A673 (cell line): ENCODE results near the gene SLC22A3. TPM values are rescaled to one million over a fixed set of nuclear protein-coding genes. Genes with fewer than 3 reads are reported as not detected.

Experiments
- BruUV-seq: library from RNA; stranded (reverse); fragments of 400-500 nt; replicated peaks from 2 replicates; lab custom pipeline; 2021; lab: Mats Ljungman, UMichigan
- CTCF ChIA-PET: fragments of 300-600 bp; sonication (Branson Sonifier 250); formaldehyde crosslinking; loops from one replicate; lab custom pipeline; 2022; ENCODE audit warnings: antibody characterized with exemption; lab: Charles Lee
- POLR2A ChIA-PET: fragments of 300-600 bp; sonication (Branson Sonifier 250); formaldehyde crosslinking; loops from one replicate; lab custom pipeline; 2022; ENCODE audit warnings: antibody characterized with exemption; ENCODE audit not compliant: low non-redundant PET; lab: Charles Lee
- DNase-seq: peaks from one replicate; pipeline ENCODE4 v3.0.0-alpha.2; 2015; ENCODE audit warnings: low spot score
- H3K27ac ChIP-seq: fragments of 200-600 bp; sonication (generic); 2 replicates; pipeline ENCODE4 v1.5.1; 2016; ENCODE audit warnings: mixed run types, low read depth, mild to moderate bottlenecking, mixed read lengths, antibody characterized with exemption, low read length; ENCODE audit not compliant: poor library complexity, severe bottlenecking
- H3K27me3 ChIP-seq: fragments of 200-600 bp; sonication (generic); replicated peaks from 2 replicates; pipeline ENCODE4 v1.6.1; 2017; ENCODE audit warnings: mixed run types, low read depth, mild to moderate bottlenecking, mixed read lengths, antibody characterized with exemption, low read length; ENCODE audit not compliant: insufficient read depth, poor library complexity
- H3K36me3 ChIP-seq: fragments of 200-600 bp; sonication (generic); 2 replicates; pipeline ENCODE4 v1.6.1; 2016; ENCODE audit warnings: mixed run types, mild to moderate bottlenecking, mixed read lengths, antibody characterized with exemption, low read length; ENCODE audit not compliant: insufficient read depth, poor library complexity, severe bottlenecking
- H3K4me1 ChIP-seq: fragments of 200-600 bp; sonication (generic); 2 replicates; pipeline ENCODE4 v1.6.1; 2017; ENCODE audit warnings: mixed run types, mild to moderate bottlenecking, mixed read lengths, antibody characterized with exemption, low read length; ENCODE audit not compliant: insufficient read depth, poor library complexity, severe bottlenecking
- H3K4me3 ChIP-seq: fragments of 200-600 bp; sonication (generic); 2 replicates; pipeline ENCODE4 v1.5.1; 2016; ENCODE audit warnings: low read depth, mixed run types, mild to moderate bottlenecking, mixed read lengths, low read length; ENCODE audit not compliant: poor library complexity, severe bottlenecking
- H3K9me3 ChIP-seq: fragments of 200-600 bp; sonication (generic); 2 replicates; pipeline ENCODE4 v1.6.1; 2016; ENCODE audit warnings: mixed run types, low read depth, mild to moderate bottlenecking, mixed read lengths, antibody characterized with exemption, low read length; ENCODE audit not compliant: poor library complexity, severe bottlenecking
- EZH2 ChIP-seq: fragments of 200-600 bp; sonication (generic); IDR thresholded peaks from 2 replicates; pipeline ENCODE4 v1.6.1; 2017; ENCODE audit warnings: borderline replicate concordance, low read depth, mild to moderate bottlenecking, mixed read lengths, antibody characterized with exemption, low read length; ENCODE audit not compliant: poor library complexity, severe bottlenecking
- intact Hi-C: fragments of 100-400 bp; cut with micrococcal nuclease; formaldehyde crosslinking; loops from one replicate; pipeline ENCODE4 v1.10.0; 2022; ENCODE audit not compliant: unreplicated experiment
- total RNA-seq: library from RNA; stranded (reverse); gene quantifications from 2 replicates; pipeline ENCODE4 v1.2.3, GENCODE V29; 2021
- TF ChIP-seq, protein P1 (sequence below): fragments of 300-800, 200-600 bp; sonication (generic); conservative IDR thresholded peaks from 2 replicates; pipeline ENCODE4 v1.5.1; 2017; ENCODE audit warnings: low read depth, mild to moderate bottlenecking, antibody characterized with exemption, low read length, moderate library complexity, mixed read lengths

Gene SLC22A3
- total RNA-seq, 1 experiment from 2014 or later: not detected

- POLR2A ChIA-PET: no interaction called here
- no TSS peak for BruUV-seq
- no peaks in the 10 kb centered on the region for H3K36me3 ChIP-seq
- no peak for DNase-seq
- CTCF ChIA-PET: no interaction called here
- no peak for TF ChIP-seq EZH2
- TF ChIP-seq, protein P1, sequence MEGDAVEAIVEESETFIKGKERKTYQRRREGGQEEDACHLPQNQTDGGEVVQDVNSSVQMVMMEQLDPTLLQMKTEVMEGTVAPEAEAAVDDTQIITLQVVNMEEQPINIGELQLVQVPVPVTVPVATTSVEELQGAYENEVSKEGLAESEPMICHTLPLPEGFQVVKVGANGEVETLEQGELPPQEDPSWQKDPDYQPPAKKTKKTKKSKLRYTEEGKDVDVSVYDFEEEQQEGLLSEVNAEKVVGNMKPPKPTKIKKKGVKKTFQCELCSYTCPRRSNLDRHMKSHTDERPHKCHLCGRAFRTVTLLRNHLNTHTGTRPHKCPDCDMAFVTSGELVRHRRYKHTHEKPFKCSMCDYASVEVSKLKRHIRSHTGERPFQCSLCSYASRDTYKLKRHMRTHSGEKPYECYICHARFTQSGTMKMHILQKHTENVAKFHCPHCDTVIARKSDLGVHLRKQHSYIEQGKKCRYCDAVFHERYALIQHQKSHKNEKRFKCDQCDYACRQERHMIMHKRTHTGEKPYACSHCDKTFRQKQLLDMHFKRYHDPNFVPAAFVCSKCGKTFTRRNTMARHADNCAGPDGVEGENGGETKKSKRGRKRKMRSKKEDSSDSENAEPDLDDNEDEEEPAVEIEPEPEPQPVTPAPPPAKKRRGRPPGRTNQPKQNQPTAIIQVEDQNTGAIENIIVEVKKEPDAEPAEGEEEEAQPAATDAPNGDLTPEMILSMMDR: no peak
- H3K4me3 ChIP-seq: no peak overlapping the region
- peaks cover 21% of the 10 kb centered on the region for H3K27me3 ChIP-seq
- intact Hi-C loops: no loop called here
- no peaks in the 10 kb centered on the region for H3K9me3 ChIP-seq
- no peaks in the 10 kb centered on the region for H3K4me1 ChIP-seq
- H3K27ac ChIP-seq: no peak overlapping the region
Observed at GRCh38 chr6:160428818-160429619, 80.8 kb downstream of the SLC22A3 start.

- no peak for TF ChIP-seq EZH2
- TF ChIP-seq, protein P1: no peak
- no peaks in the 10 kb centered on the region for H3K4me1 ChIP-seq
- H3K4me3 ChIP-seq: no peak overlapping the region
- H3K36me3 ChIP-seq: no peaks in the 10 kb centered on the region
- H3K27me3 ChIP-seq: peaks cover 23% of the 10 kb centered on the region
- no peaks in the 10 kb centered on the region for H3K9me3 ChIP-seq
- POLR2A ChIA-PET: no interaction called here
- no peak overlapping the region for H3K27ac ChIP-seq
- BruUV-seq: no TSS peak
- intact Hi-C loops: no loop called here
- no peak for DNase-seq
- CTCF ChIA-PET: no interaction called here
Observed at GRCh38 chr6:160429620-160429895, 81.4 kb downstream of the SLC22A3 start.

- CTCF ChIA-PET: no interaction called here
- no peak for DNase-seq
- Histone ChIP-seq H3K4me1 (no peaks in the 10 kb centered on the region), H3K27ac (no peak overlapping the region), H3K9me3 (no peaks in the 10 kb centered on the region), H3K4me3 (no peak overlapping the region), H3K36me3 (no peaks in the 10 kb centered on the region), H3K27me3 (peaks cover 23% of the 10 kb centered on the region)
- POLR2A ChIA-PET: no interaction called here
- no peak for TF ChIP-seq EZH2
- TF ChIP-seq, protein P1: no peak
- intact Hi-C loops: no loop called here
- no TSS peak for BruUV-seq
Observed at GRCh38 chr6:160430203-160430602, 82.0 kb downstream of the SLC22A3 start.
